Right cardiac atrium (tissue), 5 donors: ENCODE measurements around the gene ZNF653. TPM values are rescaled to one million over a fixed set of nuclear protein-coding genes. Genes with fewer than 3 reads are reported as not detected.
A peak's percentile ranks its signal among the peaks of the same experiment; 100 is the strongest.

Source experiments
- ATAC-seq, 2 donors: fragments of 200-7000 bp; cut with Tn5 transposase; one replicate each; pipeline versions ENCODE4 v1.8.0 to v1.9.1; 2020; ENCODE audit warnings: moderate library complexity in 2 of 2, mild to moderate bottlenecking in 1 of 2
- DNase-seq, 3 donors: peaks; one replicate each; pipeline ENCODE4 v3.0.0-alpha.2; 2020
- H3K27ac ChIP-seq: one replicate; pipeline ENCODE4 v1.5.1; 2013; ENCODE audit warnings: mild to moderate bottlenecking, low read length, control low read depth, moderate library complexity
- H3K27me3 ChIP-seq: one replicate; pipeline ENCODE4 v1.6.1; 2013; ENCODE audit not compliant: control insufficient read depth, insufficient read depth
- H3K4me1 ChIP-seq: one replicate; pipeline ENCODE4 v1.6.1; 2013; ENCODE audit warnings: low read length; ENCODE audit not compliant: control insufficient read depth, insufficient read depth
- H3K4me3 ChIP-seq: one replicate; pipeline ENCODE4 v1.5.1; 2013; ENCODE audit warnings: low read length, control low read depth
- H3K9me3 ChIP-seq: one replicate; pipeline ENCODE4 v1.6.1; 2013; ENCODE audit warnings: low read length; ENCODE audit not compliant: control insufficient read depth
- WGBS: extraction: QIAGEN DNeasy Blood & Tissue Kit; methylation state at CpG from one replicate; pipeline ENCODE4 v1.1.7; 2013; 5-methylcytosine and 5-hydroxymethylcytosine counted together
- intact Hi-C, 4 donors: fragments of 100-400 bp; cut with DNase I; formaldehyde crosslinking; loops; one replicate each; pipeline versions ENCODE4 v1.11.0 to v1.14.0; 2022 to 2023
- polyA plus RNA-seq: library from polyadenylated mRNA; stranded (reverse); fragments of 200-250 nt; gene quantifications from one replicate; pipeline ENCODE4 v1.2.3, GENCODE V29; 2013
- total RNA-seq, 4 donors: library from RNA; stranded (reverse); fragmentation: NEBNext Ultra II Directional; extraction: Animal tissue kit (Norgen Biotek cat#: 25700); gene quantifications; one replicate each; pipeline ENCODE4 v1.2.1, GENCODE V29; 2021
- donor health status: healthy with polysubstance abuse.
- donor health status: DM: no; HTN: yes; CAD: no.
- donor health status: DM: no; HTN: no; CAD: no.
- donor health status: DM: no; HTN: yes; CAD: no; lungs with severe emphysema.
- donor health status: DM: yes; HTN: yes; CAD: no.

Gene ZNF653
- total and polyA plus RNA-seq, 5 donors: 3.1 to 5.4 (median 4.5) TPM

DNA sequence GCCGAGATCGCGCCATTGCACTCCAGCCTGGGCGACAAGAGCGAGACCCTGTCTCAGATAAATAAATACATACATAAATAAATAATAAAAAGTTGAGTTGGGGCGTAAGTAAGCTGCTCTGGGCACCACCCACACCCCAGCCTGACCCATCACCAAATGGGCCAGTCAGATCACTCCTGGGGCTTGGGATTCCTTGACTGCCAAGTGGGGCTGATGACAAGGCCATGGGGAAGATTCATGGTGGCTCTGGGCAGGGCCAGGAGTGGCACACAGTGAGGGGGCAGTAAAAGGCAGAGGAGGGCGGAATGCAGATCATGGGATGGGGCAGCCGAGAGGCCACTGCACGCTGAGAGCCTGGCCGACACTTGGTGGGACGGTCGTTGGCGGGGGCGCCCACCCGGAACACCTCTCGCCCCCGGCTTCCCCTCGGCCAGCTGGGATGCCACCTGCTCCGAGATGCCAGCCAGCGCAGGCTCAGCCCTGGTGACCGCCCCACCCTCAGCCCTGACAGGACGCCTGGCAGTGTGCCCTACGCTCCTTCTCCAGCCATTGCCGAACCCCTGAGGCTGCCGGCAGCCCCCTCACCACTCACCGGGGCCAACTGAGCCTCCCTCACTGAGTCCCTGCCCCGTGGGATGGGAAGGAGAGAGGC is 10.9 kb downstream of the ZNF653 start:
- ATAC-seq: no peak
- intact Hi-C loops: loop anchor here in 1 of 4 donors (5.0 kb wide), 1 partner anchor 93 kb away; no protein-coding TSS in a partner anchor
- no peak overlapping the region for H3K27ac ChIP-seq
- H3K4me3 ChIP-seq: no peak overlapping the region
- DNase-seq: no peak
- no peaks in the 10 kb centered on the region for H3K4me1 ChIP-seq
- no peaks in the 10 kb centered on the region for H3K27me3 ChIP-seq
- no peaks in the 10 kb centered on the region for H3K9me3 ChIP-seq
- 96% methylated on average over 27 of the region's 27 CpGs for WGBS

- intact Hi-C loops: no loop called here
- no peak for ATAC-seq
Observed at GRCh38 chr19:11489378-11489777, 16.3 kb downstream of the ZNF653 start.

GRCh38 chr19:11486661-11487503 is 18.8 kb downstream of the ZNF653 start:
- 93% methylated on average over 45 of the region's 45 CpGs for WGBS
- ATAC-seq (no peak), DNase-seq (no peak)
- Histone ChIP-seq H3K9me3 (no peaks in the 10 kb centered on the region), H3K27me3 (no peaks in the 10 kb centered on the region), H3K4me1 (peaks cover 1% of the 10 kb centered on the region), H3K4me3 (no peak overlapping the region), H3K27ac (no peak overlapping the region)
- intact Hi-C loops: no loop called here

More at GRCh38 chr19:11489378-11489777, 16.3 kb downstream of the ZNF653 start:
- WGBS: 95% methylated on average over 7 of the region's 7 CpGs
- Histone ChIP-seq H3K4me1 (no peaks in the 10 kb centered on the region), H3K27ac (no peak overlapping the region), H3K27me3 (no peaks in the 10 kb centered on the region), H3K9me3 (no peaks in the 10 kb centered on the region), H3K4me3 (no peak overlapping the region)
- DNase-seq: no peak

- ATAC-seq: no peak
- intact Hi-C loops: no loop called here
- Histone ChIP-seq H3K27me3 (no peaks in the 10 kb centered on the region), H3K27ac (no peak overlapping the region), H3K9me3 (no peaks in the 10 kb centered on the region), H3K4me1 (peaks cover 1% of the 10 kb centered on the region), H3K4me3 (no peak overlapping the region)
- no peak for DNase-seq
- 90% methylated on average over 13 of the region's 13 CpGs for WGBS
Observed at GRCh38 chr19:11485245-11485837, 20.3 kb downstream of the ZNF653 start.

- ATAC-seq (no peak), DNase-seq (peak in 1 of 3 donors; percentile 53)
- Histone ChIP-seq H3K4me1 (peaks cover 1% of the 10 kb centered on the region), H3K27ac (no peak overlapping the region), H3K9me3 (no peaks in the 10 kb centered on the region), H3K4me3 (no peak overlapping the region), H3K27me3 (no peaks in the 10 kb centered on the region)
- intact Hi-C loops: no loop called here
- 68% methylated on average over 57 of the region's 57 CpGs for WGBS
Observed at GRCh38 chr19:11483366-11484111, 22.1 kb downstream of the ZNF653 start.

DNA sequence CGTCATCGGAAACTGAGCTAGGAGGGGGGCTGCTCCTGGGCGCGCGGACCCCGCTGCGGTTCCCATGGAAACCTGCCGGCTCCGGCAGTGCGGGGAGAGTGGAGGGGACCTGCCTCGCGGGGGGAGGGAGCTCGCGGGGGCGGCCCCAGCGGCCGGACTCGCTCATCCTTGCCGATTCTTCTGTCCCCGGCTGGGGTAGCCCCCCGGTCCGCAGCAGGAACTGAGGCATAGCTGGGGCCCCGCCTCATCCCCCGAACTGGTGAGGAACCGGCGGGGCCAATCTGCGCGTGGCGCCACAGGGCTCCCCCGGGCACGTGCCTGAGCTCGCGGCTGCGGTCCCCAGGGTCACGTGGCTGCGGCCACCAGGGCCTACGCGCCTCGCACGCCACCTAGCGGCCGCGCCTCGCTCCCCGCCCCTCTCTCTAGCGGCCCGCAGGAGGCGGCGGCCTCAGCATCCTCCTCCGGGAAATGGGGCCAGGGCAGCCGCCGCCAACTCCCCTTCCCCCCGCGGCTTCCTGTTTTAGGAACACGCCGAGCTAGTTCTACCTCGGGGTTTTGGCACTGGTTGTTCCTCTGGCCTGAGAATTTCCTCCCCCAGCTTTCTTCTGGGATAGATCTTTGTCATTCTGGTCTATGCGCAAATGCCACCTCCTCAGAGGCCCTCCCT is 23.1 kb downstream of the ZNF653 start:
- intact Hi-C loops: no loop called here
- Histone ChIP-seq H3K4me1 (peaks cover 1% of the 10 kb centered on the region), H3K9me3 (no peaks in the 10 kb centered on the region), H3K27me3 (no peaks in the 10 kb centered on the region), H3K27ac (no peak overlapping the region), H3K4me3 (peak overlapping the region; percentile 9)
- peak; percentile 90 to 95 (median 95) for DNase-seq
- 2% methylated on average over 58 of the region's 58 CpGs for WGBS
- peak; percentile 89 to 90 for ATAC-seq

DNA sequence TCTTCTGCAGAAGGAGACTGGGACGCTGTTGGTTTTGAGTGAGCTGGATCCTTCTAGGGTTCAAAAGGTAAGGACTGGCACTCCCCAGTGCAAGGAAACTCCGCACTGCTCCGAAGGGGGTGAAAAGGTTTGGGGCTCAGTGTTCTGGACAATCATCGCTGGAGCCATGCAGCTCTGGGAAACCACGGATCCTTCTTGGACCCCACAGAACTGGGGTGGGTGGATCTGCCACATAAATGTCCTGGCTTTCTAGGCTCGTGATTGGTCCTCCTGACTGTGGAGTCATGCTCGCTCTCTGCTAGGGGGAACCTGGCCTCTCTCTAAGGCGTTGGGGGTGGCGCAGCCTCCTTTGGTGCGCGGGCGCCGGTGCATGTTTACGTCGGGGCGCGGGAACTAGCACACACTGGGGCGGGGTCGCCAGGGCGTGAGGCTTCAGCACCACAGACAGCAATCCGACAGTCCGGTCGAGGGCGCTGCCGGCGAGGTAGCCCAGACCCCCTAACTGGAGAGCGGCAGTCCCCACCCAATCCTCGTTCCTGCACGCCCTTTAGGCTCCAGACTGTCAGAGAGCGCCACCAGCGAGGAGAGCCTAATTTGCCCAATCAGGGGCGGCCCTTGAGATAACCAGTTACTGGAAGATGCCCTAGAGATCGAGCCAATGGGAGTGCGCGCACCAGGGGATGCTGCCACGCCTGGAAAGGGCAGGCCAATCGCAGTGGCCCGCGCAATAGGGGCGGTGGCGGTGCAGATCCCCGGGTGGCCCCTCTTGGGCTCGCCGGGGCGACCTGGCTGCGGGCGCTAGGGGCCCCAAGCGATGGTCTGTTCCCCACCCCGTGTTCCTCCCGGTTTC is 23.9 kb downstream of the ZNF653 start:
- Histone ChIP-seq H3K4me1 (peaks cover 1% of the 10 kb centered on the region), H3K27ac (no peak overlapping the region), H3K4me3 (peak overlapping the region; percentile 9), H3K9me3 (no peaks in the 10 kb centered on the region), H3K27me3 (no peaks in the 10 kb centered on the region)
- intact Hi-C loops: no loop called here
- DNase-seq (peak; percentile 85 to 89 (median 89)), ATAC-seq (peak; percentile 80 to 87)
- WGBS: 4% methylated on average over 50 of the region's 50 CpGs

GRCh38 chr19:11480715-11481533 is 24.7 kb downstream of the ZNF653 start, which contains the start of gene ELAVL3:
Gene ELAVL3, minus strand, starts transcription at chr19:11481046. Its CDS starts 438 bp downstream, at chr19:11480608.
- Histone ChIP-seq H3K4me1 (peaks cover 1% of the 10 kb centered on the region), H3K27ac (no peak within 1 kb of the TSS), H3K4me3 (peak within 1 kb of the TSS; percentile 11), H3K27me3 (no peaks in the 10 kb centered on the region), H3K9me3 (no peaks in the 10 kb centered on the region)
- 9% methylated on average over 77 of the region's 77 CpGs for WGBS
- ATAC-seq (no peak), DNase-seq (no peak)
- intact Hi-C loops: no loop called here
